BLaER1 (cell line): ENCODE results near the gene COQ2.

Source experiments
- H3K27ac ChIP-seq: shearing (Covaris generic); formaldehyde crosslinking; 2 replicates; pipeline ENCODE4 v1.8.1; 2022
- H3K27me3 ChIP-seq: shearing (Covaris generic); formaldehyde crosslinking; 2 replicates; pipeline ENCODE4 v1.8.1; 2022
- H3K36me3 ChIP-seq: shearing (Covaris generic); formaldehyde crosslinking; 2 replicates; pipeline ENCODE4 v1.8.1; 2022
- H3K4me1 ChIP-seq: shearing (Covaris generic); formaldehyde crosslinking; 2 replicates; pipeline ENCODE4 v1.8.1; 2022
- H3K4me2 ChIP-seq: shearing (Covaris generic); formaldehyde crosslinking; 2 replicates; pipeline ENCODE4 v1.8.1; 2022
- H3K4me3 ChIP-seq: shearing (Covaris generic); formaldehyde crosslinking; 2 replicates; pipeline ENCODE4 v1.8.1; 2022
- H3K9ac ChIP-seq: shearing (Covaris generic); formaldehyde crosslinking; 2 replicates; pipeline ENCODE4 v1.8.1; 2022
- H3K9me3 ChIP-seq: shearing (Covaris generic); formaldehyde crosslinking; 2 replicates; pipeline ENCODE4 v1.8.1; 2022
- H4K20me1 ChIP-seq: shearing (Covaris generic); formaldehyde crosslinking; 2 replicates; pipeline ENCODE4 v1.8.1; 2022
- Cebpa-rat ChIP-seq: shearing (Covaris generic); IDR thresholded peaks from 2 replicates; pipeline ENCODE4 v1.8.1; 2022

Gene COQ2

GRCh38 chr4:83267121-83267829 is 17.3 kb downstream of the COQ2 start:
- no peaks in the 10 kb centered on the region for H3K9me3 ChIP-seq
- no peak overlapping the region for H3K9ac ChIP-seq
- H4K20me1 ChIP-seq: no peaks in the 10 kb centered on the region
- H3K4me2 ChIP-seq: no peak overlapping the region
- H3K36me3 ChIP-seq: peaks cover 87% of the 10 kb centered on the region
- no peak overlapping the region for H3K27ac ChIP-seq
- no peaks in the 10 kb centered on the region for H3K4me1 ChIP-seq
- TF ChIP-seq Cebpa-rat: no peak
- no peaks in the 10 kb centered on the region for H3K27me3 ChIP-seq
- no peak overlapping the region for H3K4me3 ChIP-seq

- Histone ChIP-seq H4K20me1 (no peaks in the 10 kb centered on the region), H3K27ac (no peak overlapping the region), H3K9me3 (no peaks in the 10 kb centered on the region), H3K4me2 (no peak overlapping the region), H3K9ac (no peak overlapping the region), H3K36me3 (peaks cover 88% of the 10 kb centered on the region), H3K27me3 (no peaks in the 10 kb centered on the region), H3K4me1 (no peaks in the 10 kb centered on the region), H3K4me3 (no peak overlapping the region)
- no peak for TF ChIP-seq Cebpa-rat
These were observed 17.9 kb downstream of the COQ2 start for GRCh38 chr4:83266689-83267088.

GRCh38 chr4:83263106-83263505 is 21.5 kb downstream of the COQ2 start:
- H3K27me3 ChIP-seq: no peaks in the 10 kb centered on the region
- H4K20me1 ChIP-seq: no peaks in the 10 kb centered on the region
- no peak overlapping the region for H3K4me3 ChIP-seq
- H3K4me2 ChIP-seq: no peak overlapping the region
- H3K9me3 ChIP-seq: no peaks in the 10 kb centered on the region
- TF ChIP-seq Cebpa-rat: no peak
- no peak overlapping the region for H3K27ac ChIP-seq
- no peaks in the 10 kb centered on the region for H3K4me1 ChIP-seq
- peaks cover 74% of the 10 kb centered on the region for H3K36me3 ChIP-seq
- H3K9ac ChIP-seq: no peak overlapping the region

- Histone ChIP-seq H3K36me3 (peaks cover 74% of the 10 kb centered on the region), H3K27ac (no peak overlapping the region), H3K4me1 (no peaks in the 10 kb centered on the region), H3K9ac (no peak overlapping the region), H3K9me3 (no peaks in the 10 kb centered on the region), H3K4me3 (no peak overlapping the region), H3K4me2 (no peak overlapping the region), H4K20me1 (no peaks in the 10 kb centered on the region), H3K27me3 (no peaks in the 10 kb centered on the region)
- no peak for TF ChIP-seq Cebpa-rat
These were observed 21.9 kb downstream of the COQ2 start for GRCh38 chr4:83262682-83263081.

GRCh38 chr4:83261307-83261706 is 23.3 kb downstream of the COQ2 start:
- no peak overlapping the region for H3K4me3 ChIP-seq
- no peaks in the 10 kb centered on the region for H4K20me1 ChIP-seq
- no peaks in the 10 kb centered on the region for H3K27me3 ChIP-seq
- peaks cover 4% of the 10 kb centered on the region; the same call in 1 of the 2 replicates for H3K4me1 ChIP-seq
- no peak overlapping the region for H3K9ac ChIP-seq
- no peaks in the 10 kb centered on the region for H3K9me3 ChIP-seq
- TF ChIP-seq Cebpa-rat: no peak
- no peak overlapping the region for H3K27ac ChIP-seq
- no peak overlapping the region for H3K4me2 ChIP-seq
- H3K36me3 ChIP-seq: peaks cover 68% of the 10 kb centered on the region

- no peak overlapping the region for H3K27ac ChIP-seq
- H3K4me2 ChIP-seq: no peak overlapping the region
- H3K9me3 ChIP-seq: no peaks in the 10 kb centered on the region
- no peak for TF ChIP-seq Cebpa-rat
- H3K4me3 ChIP-seq: no peak overlapping the region
- H3K27me3 ChIP-seq: no peaks in the 10 kb centered on the region
- H3K36me3 ChIP-seq: peaks cover 50% of the 10 kb centered on the region
- no peaks in the 10 kb centered on the region for H4K20me1 ChIP-seq
- H3K4me1 ChIP-seq: peaks cover 8% of the 10 kb centered on the region; the same call in 1 of the 2 replicates
- H3K9ac ChIP-seq: no peak overlapping the region
These were observed 25.0 kb downstream of the COQ2 start for GRCh38 chr4:83259586-83259985.

- TF ChIP-seq Cebpa-rat: no peak
- peaks cover 42% of the 10 kb centered on the region for H3K36me3 ChIP-seq
- peaks cover 8% of the 10 kb centered on the region; the same call in 1 of the 2 replicates for H3K4me1 ChIP-seq
- no peak overlapping the region for H3K27ac ChIP-seq
- H3K9ac ChIP-seq: no peak overlapping the region
- no peaks in the 10 kb centered on the region for H3K27me3 ChIP-seq
- no peaks in the 10 kb centered on the region for H4K20me1 ChIP-seq
- H3K4me2 ChIP-seq: no peak overlapping the region
- no peaks in the 10 kb centered on the region for H3K9me3 ChIP-seq
- H3K4me3 ChIP-seq: no peak overlapping the region
These were observed 26.1 kb downstream of the COQ2 start for GRCh38 chr4:83258461-83258860.

- no peak for TF ChIP-seq Cebpa-rat
- Histone ChIP-seq H3K9me3 (no peaks in the 10 kb centered on the region), H4K20me1 (no peaks in the 10 kb centered on the region), H3K4me3 (no peak overlapping the region), H3K4me1 (peaks cover 8% of the 10 kb centered on the region; the same call in 1 of the 2 replicates), H3K27ac (no peak overlapping the region), H3K9ac (no peak overlapping the region), H3K36me3 (peaks cover 35% of the 10 kb centered on the region), H3K27me3 (no peaks in the 10 kb centered on the region), H3K4me2 (no peak overlapping the region)
These were observed 26.8 kb downstream of the COQ2 start for GRCh38 chr4:83257811-83258210.

GRCh38 chr4:83255584-83255983 is 29.0 kb downstream of the COQ2 start:
- Histone ChIP-seq H3K4me2 (no peak overlapping the region), H3K4me3 (no peak overlapping the region), H3K27ac (no peak overlapping the region), H3K9ac (no peak overlapping the region), H3K27me3 (no peaks in the 10 kb centered on the region), H4K20me1 (no peaks in the 10 kb centered on the region), H3K36me3 (peaks cover 25% of the 10 kb centered on the region), H3K4me1 (peaks cover 8% of the 10 kb centered on the region; the same call in 1 of the 2 replicates), H3K9me3 (no peaks in the 10 kb centered on the region)
- TF ChIP-seq Cebpa-rat: no peak

- Histone ChIP-seq H3K9me3 (no peaks in the 10 kb centered on the region), H3K4me3 (no peak overlapping the region), H3K27me3 (no peaks in the 10 kb centered on the region), H4K20me1 (no peaks in the 10 kb centered on the region), H3K9ac (no peak overlapping the region), H3K27ac (no peak overlapping the region), H3K4me2 (no peak overlapping the region), H3K36me3 (peaks cover 15% of the 10 kb centered on the region), H3K4me1 (peaks cover 8% of the 10 kb centered on the region; the same call in 1 of the 2 replicates)
- no peak for TF ChIP-seq Cebpa-rat
These were observed 31.7 kb downstream of the COQ2 start for GRCh38 chr4:83252782-83253405.
